Chondrocyte (in vitro differentiated cells): Measurements from ENCODE around the gene CMTM8. TPM values are rescaled to one million over a fixed set of nuclear protein-coding genes. Genes with fewer than 3 reads are reported as not detected.
A peak's percentile ranks its signal among the peaks of the same experiment; 100 is the strongest.
"Not testable (repeated sequence)": the region's sequence is repeated elsewhere in the genome, so short reads cannot be mapped to it uniquely, and the experiment has no call there.

Source experiments
- DNase-seq: peaks from one replicate; pipeline ENCODE4 v3.0.0; 2021; ENCODE audit warnings: mixed read lengths, low spot score
- H3K27ac Mint-ChIP-seq: one replicate; pipeline ENCODE4 v1.8.0; 2021; ENCODE audit warnings: mild to moderate bottlenecking, moderate library complexity, mixed read lengths; ENCODE audit not compliant: unreplicated experiment
- H3K27me3 Mint-ChIP-seq: 2 replicates; pipeline ENCODE4 v1.8.0; 2021; ENCODE audit warnings: low read depth, mixed read lengths
- H3K36me3 Mint-ChIP-seq: 2 replicates; pipeline ENCODE4 v1.8.0; 2021; ENCODE audit warnings: low read depth, mixed read lengths
- H3K4me1 Mint-ChIP-seq: 2 replicates; pipeline ENCODE4 v1.8.0; 2021; ENCODE audit warnings: low read depth, mild to moderate bottlenecking, mixed read lengths
- H3K4me3 Mint-ChIP-seq: one replicate; pipeline ENCODE4 v1.8.0; 2021; ENCODE audit warnings: mild to moderate bottlenecking, moderate library complexity, mixed read lengths; ENCODE audit not compliant: unreplicated experiment
- H3K9me3 Mint-ChIP-seq: 2 replicates; pipeline ENCODE4 v1.8.0; 2021; ENCODE audit warnings: low read depth, mixed read lengths
- total RNA-seq: library from RNA; stranded (reverse); gene quantifications from 3 replicates; pipeline ENCODE4 v1.2.1, GENCODE V29; 2021
- TF ChIP-seq, protein P1 (sequence below): fragments of 200-600 bp; sonication (generic); IDR thresholded peaks from 2 replicates; pipeline ENCODE4 v1.5.0; 2021; ENCODE audit warnings: antibody characterized with exemption, mild to moderate bottlenecking, moderate library complexity

Gene CMTM8
- total RNA-seq, 1 donor from 2014 or later, result 2.5 TPM

DNA sequence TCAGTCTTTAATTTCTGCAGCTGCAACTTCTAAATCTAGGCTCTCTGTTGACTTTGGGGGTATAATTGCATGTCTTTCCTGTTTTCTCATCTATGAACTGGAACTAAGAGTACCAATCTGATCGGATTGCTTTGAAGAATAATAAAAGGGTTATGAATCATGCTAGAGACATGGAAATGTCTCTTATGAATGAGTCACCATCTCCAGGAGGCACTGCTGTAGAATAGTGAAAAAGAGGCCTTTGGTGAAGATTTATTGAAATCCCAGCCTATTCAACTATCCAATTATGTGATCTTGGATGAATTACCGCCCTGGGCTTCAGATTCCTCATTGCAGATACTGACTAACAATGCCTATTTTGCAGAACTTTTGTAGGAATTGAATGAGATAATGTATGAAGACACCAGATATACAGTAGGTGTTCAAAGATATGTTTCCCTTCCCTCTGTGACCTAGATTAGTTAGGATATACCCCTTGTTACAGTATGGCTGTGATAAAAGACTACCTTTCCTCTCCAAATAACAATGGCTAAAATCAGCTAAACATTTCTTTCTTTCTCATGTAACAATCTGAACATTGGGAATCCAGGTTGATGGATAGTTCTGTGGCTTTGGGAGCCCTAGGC lies 11.5 kb upstream of the CMTM8 start:
- no peaks in the 10 kb centered on the region for H3K9me3 Mint-ChIP-seq
- no peak overlapping the region for H3K4me3 Mint-ChIP-seq
- TF ChIP-seq, protein P1, sequence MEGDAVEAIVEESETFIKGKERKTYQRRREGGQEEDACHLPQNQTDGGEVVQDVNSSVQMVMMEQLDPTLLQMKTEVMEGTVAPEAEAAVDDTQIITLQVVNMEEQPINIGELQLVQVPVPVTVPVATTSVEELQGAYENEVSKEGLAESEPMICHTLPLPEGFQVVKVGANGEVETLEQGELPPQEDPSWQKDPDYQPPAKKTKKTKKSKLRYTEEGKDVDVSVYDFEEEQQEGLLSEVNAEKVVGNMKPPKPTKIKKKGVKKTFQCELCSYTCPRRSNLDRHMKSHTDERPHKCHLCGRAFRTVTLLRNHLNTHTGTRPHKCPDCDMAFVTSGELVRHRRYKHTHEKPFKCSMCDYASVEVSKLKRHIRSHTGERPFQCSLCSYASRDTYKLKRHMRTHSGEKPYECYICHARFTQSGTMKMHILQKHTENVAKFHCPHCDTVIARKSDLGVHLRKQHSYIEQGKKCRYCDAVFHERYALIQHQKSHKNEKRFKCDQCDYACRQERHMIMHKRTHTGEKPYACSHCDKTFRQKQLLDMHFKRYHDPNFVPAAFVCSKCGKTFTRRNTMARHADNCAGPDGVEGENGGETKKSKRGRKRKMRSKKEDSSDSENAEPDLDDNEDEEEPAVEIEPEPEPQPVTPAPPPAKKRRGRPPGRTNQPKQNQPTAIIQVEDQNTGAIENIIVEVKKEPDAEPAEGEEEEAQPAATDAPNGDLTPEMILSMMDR, result no peak
- H3K36me3 Mint-ChIP-seq, result no peaks in the 10 kb centered on the region
- peaks cover 24% of the 10 kb centered on the region for H3K4me1 Mint-ChIP-seq
- no peak for DNase-seq
- no peaks in the 10 kb centered on the region for H3K27me3 Mint-ChIP-seq
- H3K27ac Mint-ChIP-seq, result peak overlapping the region; percentile 18

DNA sequence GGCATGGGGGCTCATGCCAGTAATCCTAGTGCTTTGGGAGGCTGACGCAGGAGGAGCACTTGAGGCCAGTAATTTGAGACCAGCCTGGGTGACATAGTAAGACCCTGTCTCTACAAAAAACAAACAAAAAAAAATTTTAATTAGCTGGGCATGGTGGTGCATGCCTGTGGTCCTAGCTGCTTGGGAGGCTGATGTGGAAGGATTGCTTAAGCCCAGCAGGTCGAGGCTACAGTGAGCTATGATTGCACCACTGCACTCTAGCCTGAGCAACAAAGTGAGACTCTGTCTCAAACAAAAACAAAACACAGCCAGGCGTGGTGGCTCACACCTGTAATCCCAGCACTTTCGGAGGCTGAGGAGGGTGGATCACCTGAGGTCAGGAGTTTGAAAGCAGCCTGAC lies 9.7 kb upstream of the CMTM8 start:
- not testable (repeated sequence) for H3K9me3 Mint-ChIP-seq, H3K27ac Mint-ChIP-seq, H3K36me3 Mint-ChIP-seq, H3K27me3 Mint-ChIP-seq, DNase-seq, H3K4me3 Mint-ChIP-seq
- peaks cover 24% of the 10 kb centered on the region for H3K4me1 Mint-ChIP-seq

DNA sequence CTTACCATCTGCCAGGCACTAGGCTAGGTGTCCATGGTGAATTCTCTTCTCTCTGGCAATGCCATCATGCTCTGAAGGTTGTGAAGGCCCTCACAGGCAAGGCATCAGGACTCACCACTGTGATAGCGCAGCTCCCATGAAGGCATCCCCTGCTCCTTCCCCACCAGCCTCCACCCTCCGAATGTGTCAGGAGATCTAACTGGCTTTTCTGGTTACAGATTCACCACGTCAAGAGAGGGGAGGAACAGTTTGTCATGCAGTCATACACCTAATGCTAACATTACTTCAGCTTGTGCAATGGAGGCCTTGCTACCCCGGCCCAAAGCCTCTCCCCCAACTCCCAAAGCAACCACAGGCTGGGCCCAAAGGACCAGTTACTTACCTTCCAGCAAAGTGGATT lies 8.9 kb upstream of the CMTM8 start:
- DNase-seq, result no peak
- Mint-ChIP-seq H3K27ac (no peak overlapping the region), H3K27me3 (no peaks in the 10 kb centered on the region), H3K9me3 (no peaks in the 10 kb centered on the region), H3K36me3 (no peaks in the 10 kb centered on the region), H3K4me3 (no peak overlapping the region), H3K4me1 (peaks cover 24% of the 10 kb centered on the region)
- TF ChIP-seq, protein P1, result no peak

DNA sequence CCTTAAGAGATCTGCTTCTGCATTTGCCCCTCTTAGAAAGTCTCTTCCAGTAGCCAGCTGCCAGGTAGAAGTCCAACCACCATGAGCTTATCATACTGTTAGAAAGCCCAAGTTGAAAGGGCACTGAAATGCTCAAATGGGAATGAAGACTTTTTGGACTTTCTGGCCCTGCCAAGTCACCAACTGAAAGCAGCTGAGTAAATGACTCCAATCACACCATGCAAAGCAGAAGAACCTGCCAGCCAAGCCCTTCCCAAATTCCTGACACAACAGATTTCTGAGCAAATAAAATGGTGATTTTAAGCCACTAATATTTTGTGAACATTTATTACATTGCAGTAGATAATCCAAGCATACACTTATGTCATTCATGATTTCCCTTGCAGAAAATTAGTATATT lies 2.1 kb upstream of the CMTM8 start:
- TF ChIP-seq, protein P1, result no peak
- Mint-ChIP-seq H3K27me3 (no peaks in the 10 kb centered on the region), H3K4me3 (no peak overlapping the region), H3K9me3 (peaks cover 8% of the 10 kb centered on the region), H3K27ac (no peak overlapping the region), H3K36me3 (no peaks in the 10 kb centered on the region), H3K4me1 (peaks cover 22% of the 10 kb centered on the region)
- DNase-seq, result no peak

DNA sequence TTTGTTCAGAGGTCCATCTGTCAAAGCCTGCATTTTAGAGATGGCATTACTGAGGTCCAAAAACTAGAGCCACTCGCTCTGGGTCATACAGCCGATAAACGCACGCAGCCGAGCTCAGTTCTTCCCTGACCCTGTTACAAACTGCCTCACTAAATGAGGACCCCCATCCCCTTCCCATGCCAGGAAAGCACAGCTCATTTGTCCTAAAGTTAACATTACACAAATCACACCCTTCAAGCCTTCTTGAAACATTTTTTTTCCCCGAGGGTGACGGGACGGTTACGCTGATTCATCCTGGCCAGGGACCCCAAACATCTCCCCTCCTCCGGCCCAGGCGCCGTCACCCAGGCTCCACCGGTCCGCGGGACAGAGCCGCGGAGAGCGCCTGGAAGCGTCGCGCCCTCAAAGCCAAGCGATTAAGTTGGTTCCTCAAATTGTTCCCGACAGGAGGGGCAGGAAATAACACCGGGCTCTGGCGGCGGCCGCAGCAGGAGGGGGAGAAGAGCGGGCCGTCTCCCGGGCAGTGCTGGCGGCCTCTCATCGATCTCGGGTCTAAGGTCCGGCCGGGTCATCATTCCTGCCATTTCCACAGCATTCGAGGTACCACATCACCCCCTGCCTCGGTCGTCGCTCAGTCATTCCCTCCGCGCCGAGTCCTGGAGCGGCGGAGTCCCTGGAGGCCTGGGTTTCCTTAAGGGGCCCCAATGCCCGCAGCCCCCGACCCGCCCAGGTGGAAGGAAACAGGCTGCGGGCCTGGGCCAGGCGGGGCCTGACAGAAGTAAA lies 619 bp upstream of the CMTM8 start:
- Mint-ChIP-seq H3K9me3 (peaks cover 8% of the 10 kb centered on the region), H3K27ac (no peak overlapping the region), H3K36me3 (no peaks in the 10 kb centered on the region), H3K27me3 (no peaks in the 10 kb centered on the region), H3K4me1 (peaks cover 22% of the 10 kb centered on the region), H3K4me3 (peak overlapping the region; percentile 68)
- TF ChIP-seq, protein P1, result no peak
- no peak for DNase-seq
